ENCODE measurements around the gene GPR152.
"Not testable (repeated sequence)": the region's sequence is repeated elsewhere in the genome, so short reads cannot be mapped to it uniquely, and the experiment has no call there.

GPR152 gene

DNA sequence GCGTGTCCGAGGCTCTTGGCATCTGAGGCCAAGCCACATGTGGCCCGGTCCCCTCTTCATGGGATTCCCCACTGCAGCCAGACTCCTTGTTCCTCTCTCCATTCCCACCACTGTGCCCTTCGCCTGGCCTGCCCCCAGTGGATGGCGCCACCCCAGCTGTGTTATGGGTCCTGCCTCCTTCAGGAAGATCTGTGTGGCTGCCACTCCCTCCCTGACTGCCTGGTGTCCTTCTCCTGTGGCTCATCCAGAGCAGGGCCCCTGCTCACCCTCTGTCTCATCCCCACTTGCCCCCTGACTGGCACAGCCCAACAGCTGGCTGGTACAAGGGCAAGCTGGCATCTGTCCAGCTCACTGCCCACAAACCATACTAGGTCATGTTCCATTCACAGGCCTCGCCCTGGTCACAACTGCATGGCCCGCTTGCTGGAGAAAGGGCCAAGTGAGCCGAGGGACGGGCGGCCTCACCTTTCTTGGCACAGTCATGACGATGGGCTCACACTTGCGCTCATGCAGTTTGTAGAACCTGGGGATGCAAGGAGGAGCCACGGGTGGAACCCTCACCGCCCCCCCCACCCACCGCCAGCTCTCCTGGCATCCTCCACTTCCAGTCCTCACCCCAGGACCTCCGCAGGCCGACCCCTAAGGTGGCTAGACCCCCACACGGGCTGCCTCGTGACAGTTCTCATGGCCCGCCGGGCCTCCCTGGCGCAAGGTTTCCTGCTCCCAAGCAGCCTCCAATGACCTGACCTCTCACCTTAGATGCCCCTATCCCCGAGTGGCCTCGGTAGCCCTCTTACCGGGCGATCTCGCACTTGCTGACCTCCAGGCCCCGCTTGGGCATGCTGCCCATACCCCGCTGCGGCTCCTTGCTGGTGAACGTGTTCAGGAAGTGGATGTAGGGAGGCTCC is 13.0 kb downstream of the GPR152 start:
- DNase-seq, result no peak

DNA sequence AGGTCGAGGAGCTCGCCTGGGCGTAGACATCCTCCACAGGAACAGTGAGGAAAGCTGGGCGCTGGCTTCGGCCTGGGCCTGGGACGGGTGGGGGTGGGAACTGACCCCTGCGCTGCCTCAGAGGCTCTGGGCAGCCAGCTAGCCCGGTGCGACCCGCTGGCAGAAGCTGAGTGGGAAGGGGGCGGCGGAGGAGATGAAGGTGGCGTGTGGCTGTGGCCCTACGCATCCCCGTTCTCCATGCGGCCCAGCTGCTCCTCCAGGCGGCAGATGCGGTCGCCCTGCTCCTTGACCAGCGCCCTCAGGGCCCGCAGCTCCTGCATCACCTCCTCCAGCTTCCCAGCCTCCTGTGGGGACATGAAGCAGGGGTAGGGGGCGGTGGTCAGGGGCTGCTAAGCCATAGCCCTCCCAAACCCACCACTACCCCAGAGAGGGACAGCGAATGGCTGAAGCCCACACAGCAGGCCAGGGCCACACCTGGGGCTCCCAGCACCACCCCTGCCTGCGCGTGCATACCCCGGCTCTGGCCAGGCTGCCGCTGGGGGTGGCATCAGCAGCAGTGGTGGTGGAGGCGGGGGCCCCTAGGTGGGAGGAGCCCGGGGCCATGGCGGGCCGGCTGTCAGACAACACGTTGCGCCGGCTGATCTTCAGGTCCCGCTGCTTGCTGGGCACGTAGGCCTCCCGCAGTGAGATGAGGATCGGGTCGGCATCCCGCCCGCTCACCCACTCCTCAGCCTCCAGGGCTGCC is 14.2 kb downstream of the GPR152 start:
- DNase-seq, result no peak

DNA sequence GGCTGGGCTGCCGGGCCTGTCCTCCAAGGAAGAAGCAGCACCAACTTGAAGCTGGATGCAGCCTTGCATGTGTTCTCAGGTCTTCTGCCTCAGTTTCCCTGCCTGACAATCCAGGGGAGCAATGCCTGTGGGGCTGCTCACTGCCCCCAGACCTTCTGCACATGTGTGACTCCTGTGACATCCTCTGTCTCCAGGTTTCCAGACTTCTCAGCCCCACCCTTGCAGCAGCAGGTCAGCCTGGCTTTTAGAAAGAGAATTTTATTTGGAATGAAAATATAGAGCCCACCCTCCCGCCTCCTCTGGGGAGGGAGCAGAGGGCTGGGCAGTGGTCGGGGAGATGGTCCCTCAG is 14.7 kb downstream of the GPR152 start:
- DNase-seq, result no peak

DNA sequence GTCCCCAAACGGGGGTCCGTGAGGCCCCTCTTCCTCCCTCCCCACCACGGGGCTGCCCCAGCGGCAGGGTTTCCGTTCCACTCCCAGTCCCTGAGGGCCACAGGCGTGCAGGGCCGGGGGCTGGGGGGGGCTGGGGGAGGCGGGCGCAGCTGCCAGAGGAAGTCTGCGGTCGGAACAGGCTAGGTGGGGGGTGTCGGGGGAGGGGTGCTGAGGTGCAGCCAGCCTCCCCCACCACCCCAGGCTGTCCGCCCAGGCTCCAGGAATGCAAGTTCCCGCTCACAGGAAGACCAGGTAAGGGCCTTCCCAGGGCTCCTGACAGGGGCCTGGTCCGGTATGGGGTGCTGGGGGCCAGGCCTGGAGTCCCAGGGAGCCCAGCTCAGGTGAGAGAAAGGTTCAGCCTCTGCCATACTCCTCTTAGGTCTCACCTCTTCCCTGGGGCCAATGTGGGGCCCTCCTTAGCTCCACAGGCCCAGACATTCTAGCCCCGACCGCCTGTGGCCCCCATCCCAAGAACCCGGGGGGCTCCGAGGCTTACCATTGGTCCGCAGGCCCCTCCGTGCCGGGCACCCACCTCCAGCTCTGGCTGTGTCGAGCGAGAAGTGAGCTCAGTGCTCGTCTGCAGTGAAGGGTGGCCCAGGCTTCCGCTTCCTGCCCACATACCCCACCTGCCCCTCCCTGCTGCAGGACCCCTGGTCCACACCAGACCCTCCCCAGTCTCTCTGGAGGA is 15.3 kb downstream of the GPR152 start, which contains the start of gene PTPRCAP:
PTPRCAP (minus strand) TSS at position 601 of the 727 bp plus-strand sequence; CDS start at position 538, 63 bp downstream.
- no peak for DNase-seq

DNA sequence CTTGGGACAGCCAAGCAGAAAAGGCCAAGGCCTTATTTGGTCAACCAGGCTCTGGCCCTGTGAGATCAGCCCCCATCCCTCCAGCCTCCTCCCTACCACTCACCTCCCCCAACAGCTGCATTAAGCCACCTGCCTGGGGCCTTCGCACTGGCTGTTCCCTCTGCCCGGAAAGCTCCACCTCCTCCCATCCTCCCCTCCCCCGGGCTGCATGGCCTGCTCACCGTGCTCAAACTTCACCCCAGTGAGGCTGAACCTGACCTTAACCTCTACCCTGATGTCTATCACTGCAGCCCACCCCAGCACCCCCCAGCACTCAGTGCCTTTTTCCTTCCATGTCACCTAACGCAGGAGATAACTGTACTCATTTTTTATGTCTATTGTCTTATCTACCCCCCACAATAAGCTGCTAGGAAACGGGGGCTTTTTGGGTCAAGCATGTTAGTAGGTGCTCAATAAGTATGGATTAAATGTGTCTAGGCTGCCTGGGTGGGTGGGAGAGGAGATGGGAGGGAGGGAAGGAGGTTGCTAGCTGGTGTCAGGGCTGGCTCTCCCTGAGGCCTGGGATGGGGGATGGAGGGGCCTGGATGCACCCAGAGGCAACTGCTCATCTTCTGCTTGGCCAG is 16.0 kb downstream of the GPR152 start:
- no peak for DNase-seq

DNA sequence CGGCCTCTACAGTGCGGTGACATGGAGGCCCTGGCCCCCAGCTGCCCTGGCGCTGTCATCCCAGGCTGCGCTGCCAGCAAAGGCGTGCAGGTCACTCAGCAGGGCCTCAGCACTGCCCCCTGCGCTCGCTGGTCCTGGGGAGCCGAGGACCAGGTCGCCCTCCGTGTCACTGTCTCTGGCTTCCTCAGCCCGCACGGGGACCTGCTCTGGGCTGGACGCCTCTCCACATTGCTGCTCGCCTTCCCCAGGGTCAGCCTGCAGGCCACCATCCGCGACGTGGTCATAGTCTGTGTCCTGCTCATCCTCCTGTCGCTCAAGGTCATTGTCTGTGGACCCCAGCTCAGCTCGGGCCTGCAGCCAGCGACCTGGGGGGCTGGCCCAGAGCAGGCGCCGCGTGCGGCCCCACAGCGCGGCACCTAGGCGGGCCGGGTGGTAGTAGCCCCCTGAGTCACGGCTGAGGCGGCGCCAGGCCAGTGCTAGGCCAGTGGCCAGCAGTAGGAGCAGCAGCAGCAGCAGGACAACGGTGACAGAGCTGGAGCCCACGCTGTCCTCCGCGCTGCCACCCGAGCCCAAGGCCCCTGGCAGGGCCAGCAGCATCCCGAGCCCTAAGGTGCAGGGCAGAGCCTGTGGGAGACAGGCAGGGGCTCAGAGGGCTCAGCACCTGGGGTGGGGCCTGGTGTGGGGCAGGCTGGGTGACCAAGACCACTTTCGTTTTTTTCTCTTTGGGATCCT is 16.6 kb downstream of the GPR152 start:
- DNase-seq, result no peak

DNA sequence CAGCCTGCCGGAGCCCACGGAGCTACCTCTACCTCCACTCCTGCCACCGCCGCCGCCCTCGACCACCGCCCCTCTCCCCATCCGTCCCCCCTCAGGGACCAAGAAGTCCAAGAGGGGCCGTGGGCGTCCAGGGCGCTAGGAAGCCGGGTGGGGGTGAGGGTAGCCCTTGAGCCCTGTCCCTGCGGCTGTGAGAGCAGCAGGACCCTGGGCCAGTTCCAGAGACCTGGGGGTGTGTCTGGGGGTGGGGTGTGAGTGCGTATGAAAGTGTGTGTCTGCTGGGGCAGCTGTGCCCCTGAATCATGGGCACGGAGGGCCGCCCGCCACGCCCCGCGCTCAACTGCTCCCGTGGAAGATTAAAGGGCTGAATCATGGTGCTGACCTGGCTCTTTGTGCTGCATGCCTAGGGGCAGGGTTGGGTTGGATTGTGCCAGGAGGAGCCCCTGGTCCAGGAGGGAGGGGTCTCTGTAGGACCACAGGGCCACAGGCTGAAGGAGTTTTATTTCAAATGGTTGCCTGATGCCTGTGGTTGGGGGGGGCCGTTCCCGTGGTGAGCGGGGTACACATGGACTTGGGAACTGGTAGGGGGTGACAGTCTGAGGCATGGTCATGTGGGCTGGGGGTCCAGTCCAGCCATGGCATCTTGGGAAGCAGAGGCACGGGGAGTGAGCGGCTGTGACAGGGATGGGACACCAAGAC is 17.4 kb downstream of the GPR152 start:
- DNase-seq, result no peak

DNA sequence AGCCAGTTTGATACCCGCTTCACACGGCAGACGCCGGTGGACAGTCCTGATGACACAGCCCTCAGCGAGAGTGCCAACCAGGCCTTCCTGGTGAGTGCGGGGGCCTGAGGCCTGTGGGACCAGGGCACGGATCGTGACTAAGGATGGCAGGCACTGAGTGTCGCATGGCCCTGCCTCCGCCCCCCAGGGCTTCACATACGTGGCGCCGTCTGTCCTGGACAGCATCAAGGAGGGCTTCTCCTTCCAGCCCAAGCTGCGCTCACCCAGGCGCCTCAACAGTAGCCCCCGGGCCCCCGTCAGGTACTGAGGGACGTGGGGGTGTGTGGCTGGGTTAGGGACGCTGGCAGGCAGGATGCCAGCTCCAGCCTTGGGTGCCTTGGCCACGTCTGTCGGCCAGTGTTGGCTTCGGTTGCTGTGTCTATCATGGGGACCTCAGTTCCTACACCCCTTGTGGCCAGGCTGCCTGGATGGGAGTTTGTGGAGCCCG is 18.1 kb downstream of the GPR152 start:
- no peak for DNase-seq

DNA sequence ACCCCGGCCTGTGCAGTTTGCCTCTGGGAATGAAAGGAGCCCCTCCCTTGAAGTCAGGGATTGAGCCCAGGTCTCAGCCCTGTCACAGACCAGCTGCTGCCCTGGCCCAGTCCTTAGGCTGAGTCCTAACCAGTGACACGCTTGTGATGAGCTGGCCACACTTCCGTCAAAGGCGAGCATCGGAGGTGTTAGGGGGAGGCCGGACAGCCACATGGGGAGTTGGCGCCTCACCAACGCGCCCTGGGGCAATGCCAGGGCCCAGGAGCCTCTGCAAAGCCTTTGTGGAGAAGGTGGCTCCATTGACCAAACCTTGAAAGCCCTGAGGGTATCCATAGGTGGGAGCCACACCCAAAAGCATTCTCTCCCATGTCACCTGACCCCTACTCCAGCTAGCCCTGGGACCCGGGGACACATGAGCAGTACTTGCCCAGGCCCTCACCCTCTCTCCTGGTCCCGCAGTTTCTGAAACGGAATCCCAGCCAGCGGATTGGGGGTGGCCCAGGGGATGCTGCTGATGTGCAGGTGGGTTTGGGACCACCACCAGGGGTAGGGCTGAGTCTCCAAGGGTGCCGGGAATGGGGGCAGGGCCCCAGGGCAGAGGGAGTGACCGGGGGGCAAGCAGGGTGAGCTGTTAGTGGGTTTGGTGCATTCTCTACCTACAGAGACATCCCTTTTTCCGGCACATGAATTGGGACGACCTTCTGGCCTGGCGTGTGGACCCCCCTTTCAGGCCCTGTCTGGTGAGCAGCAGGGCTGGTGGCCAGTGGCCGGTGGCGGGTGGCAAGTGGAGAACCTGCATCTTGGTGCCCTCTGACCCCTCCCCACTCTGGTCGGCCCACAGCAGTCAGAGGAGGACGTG is 18.8 kb downstream of the GPR152 start:
- no peak for DNase-seq

DNA sequence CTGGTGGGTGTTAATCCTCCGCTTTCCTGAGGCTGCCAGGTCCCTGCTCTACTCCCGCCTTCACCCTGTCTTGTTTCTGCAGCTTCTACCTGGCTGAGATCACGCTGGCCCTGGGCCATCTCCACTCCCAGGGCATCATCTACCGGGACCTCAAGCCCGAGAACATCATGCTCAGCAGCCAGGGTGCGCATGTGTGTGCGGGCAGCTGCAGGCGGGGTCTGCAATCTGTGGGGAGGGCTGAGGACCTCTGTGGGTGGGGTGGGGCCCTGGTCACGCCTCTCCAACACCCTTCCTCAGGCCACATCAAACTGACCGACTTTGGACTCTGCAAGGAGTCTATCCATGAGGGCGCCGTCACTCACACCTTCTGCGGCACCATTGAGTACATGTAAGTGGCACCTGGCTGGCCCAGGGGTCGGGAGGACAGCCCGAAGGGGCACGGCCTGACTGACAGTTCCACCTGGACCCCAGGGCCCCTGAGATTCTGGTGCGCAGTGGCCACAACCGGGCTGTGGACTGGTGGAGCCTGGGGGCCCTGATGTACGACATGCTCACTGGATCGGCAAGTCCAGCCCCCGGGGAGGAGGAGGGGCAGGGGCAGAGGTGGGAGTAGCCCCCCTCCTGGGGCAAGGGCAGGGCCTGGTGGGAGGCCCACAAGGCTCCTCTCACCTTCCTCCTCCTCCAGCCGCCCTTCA is 19.7 kb downstream of the GPR152 start:
- DNase-seq, result no peak

DNA sequence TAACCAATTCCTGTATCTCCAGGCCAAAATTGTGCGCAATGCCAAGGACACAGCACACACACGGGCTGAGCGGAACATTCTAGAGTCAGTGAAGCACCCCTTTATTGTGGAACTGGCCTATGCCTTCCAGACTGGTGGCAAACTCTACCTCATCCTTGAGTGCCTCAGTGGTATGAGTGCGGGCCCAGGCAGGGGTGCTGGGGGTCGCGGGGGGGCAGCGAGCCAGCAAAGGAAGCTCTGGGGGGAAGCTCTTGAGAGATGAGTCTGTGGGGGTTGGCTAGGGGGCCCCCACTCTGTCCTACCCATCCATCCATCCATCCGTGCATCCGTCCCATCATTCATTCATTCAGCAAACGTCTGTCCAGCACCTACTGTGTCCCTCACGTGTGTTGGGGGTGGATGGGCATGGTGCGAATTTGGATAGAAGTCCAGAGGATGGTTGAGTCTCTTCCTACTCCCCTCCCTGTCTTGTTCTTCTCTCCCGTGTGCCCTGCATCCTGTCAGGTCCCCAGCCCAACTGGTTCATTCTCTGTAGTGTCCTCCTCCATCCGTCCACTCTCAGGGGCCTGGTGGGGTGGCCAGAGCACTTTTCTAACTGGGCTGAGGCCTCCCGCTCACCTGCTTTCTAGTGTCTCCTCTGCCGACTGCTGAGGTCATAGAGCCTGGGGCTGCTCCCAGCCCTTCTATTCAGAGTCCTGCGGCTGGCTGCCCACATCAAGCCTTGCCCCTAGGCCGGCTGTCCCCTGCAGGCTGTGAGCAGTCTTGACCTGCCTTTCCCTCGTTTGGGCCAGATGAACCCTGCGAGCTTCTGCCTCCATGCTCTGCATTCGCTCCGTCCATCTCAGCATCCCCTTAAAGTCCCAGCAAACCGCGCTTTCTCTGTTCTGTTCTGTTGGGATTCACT is 20.9 kb downstream of the GPR152 start:
- no peak for DNase-seq

DNA sequence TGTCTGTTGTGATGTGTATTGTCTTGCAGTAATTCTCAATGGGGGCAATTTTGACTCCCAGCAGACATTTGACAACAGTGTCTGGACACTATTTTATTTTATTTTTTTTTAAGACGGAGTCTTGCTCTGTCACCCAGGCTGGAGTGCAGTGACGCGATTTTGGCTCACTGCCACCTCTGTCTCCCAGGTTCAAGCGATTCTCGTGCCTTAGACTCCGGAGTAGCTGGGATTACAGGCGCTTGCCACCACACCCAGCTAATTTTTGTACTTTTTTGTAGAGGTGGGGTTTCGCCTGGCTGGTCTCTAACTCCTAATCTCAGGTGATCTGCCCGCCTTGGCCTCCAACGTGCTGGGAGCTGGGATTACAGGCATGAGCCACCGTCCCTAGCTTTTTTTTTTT is 22.8 kb downstream of the GPR152 start:
- no peak for DNase-seq

DNA sequence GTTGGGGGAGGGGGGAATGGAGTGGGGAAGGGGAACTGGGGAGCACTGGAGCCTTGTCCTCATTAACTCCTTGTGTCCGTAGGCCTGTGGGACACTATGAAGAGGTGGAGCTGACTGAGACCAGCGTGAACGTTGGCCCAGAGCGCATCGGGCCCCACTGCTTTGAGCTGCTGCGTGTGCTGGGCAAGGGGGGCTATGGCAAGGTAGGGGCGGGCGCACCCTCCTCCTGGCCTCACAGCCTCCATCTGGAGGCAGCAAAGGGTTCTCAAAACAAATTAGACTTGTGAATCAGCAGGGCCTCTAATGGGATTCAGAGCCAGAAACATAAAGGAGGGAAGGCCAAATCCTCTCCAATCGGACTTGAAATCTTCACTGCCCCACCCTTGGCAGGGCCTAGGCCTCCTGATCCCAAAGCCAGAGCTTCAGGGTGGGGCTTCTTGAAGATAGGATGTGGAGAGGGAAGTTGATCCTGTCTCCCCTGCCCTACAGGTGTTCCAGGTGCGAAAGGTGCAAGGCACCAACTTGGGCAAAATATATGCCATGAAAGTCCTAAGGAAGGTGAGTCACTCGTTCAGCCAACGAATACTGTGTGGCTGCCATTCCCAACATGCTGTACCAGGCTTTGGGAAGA is 23.4 kb downstream of the GPR152 start:
- DNase-seq, result no peak

DNA sequence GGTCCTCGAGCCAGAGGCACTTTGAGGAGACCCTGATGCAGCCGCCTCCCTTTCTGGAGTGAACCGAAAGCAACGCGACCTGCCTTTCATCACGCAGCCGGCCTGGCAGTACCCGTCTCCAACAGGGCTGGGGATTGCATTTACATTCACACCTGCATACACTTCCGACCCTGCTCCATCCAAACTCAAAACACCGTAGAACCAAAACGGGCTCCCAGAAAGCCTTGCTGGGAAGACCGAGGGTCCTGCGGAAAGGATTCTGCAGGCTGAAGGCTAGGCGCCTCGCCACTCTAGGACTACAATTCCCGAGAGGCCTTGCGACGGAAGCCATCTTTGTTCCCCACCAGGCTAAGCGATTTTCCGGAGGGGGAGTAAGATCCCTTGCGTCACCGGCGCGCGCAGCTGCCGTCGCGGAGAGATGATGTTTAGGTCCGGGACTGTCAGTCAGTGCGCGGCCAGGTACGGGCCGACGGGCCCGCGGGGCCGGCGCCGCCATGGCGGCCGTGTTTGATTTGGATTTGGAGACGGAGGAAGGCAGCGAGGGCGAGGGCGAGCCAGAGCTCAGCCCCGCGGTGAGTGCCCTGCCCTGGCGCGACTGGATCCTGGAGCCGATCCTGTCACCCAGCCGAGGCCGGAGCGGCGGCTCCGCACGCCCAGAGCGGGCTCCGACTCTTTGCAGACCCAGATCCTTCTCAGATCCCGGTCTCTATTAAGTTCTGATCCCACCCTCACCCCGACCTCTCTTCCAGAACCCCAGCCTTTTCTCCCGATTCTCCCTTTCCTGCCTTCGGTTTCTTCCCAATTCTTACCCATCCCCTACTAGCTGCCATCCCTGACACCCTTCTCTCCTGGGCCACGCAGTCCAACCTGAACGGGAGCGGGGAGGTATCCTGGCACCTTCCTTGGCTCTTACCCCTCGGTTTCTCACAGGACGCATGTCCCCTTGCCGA is 24.2 kb downstream of the GPR152 start, which contains the start of gene RPS6KB2:
RPS6KB2 (plus strand) TSS at position 443 of the 950 bp plus-strand sequence; CDS start at position 495, 52 bp downstream.
- peak; percentile 97 for DNase-seq

DNA sequence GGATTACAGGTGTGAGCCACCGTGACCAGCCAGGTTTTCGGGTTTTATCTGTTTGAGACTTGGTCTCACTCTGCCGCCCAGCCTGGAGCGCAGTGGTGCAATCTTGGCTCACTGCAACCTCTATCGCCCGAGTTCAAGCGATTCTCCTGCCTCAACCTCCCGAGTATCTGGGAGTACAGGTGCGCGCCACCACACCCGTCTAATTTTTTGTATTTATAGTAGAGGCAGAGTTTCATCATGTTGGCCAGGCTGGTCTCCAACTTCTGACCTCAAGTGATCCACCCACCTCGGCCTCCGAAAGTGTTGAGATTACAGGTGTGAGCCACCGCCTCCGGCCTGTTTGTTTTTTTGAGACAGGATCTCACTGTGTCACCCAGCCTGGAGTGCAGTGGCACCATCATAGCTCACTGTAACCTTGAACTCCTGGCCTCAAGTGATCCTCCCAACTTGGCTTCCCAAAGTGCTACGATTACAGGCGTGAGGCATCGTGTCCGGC is 25.1 kb downstream of the GPR152 start:
- DNase-seq, result not testable (repeated sequence)

DNA sequence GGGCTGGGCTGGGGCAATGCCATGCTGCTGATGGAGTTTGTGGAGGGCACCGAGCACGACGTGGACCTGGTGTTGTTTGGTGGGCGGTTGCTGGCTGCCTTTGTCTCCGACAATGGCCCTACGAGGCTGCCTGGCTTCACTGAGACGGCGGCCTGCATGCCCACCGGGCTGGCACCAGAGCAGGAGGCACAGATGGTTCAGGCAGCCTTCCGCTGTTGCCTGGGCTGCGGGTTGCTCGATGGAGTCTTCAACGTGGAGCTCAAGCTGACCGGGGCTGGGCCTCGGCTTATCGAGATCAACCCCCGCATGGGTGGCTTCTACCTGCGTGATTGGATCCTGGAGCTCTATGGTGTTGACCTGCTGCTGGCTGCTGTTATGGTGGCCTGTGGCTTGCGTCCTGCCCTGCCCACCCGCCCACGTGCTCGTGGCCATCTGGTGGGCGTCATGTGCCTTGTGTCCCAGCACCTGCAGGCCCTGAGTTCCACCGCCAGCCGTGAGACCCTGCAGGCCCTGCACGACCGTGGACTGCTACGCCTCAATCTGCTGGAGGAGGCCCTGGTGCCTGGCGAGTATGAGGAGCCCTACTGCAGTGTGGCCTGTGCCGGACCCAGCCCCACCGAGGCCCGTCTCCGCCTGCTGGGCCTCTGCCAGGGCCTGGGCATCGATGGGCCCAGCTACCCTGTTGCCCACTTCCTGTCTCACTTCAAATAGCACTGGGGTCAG is 28.5 kb downstream of the GPR152 start:
- DNase-seq, result no peak
